Esophagus squamous epithelium (tissue), 5 donors: ENCODE measurements around the gene BHLHE23. TPM values are rescaled to one million over a fixed set of nuclear protein-coding genes. Genes with fewer than 3 reads are reported as not detected.
"Not testable (repeated sequence)": the region's sequence is repeated elsewhere in the genome, so short reads cannot be mapped to it uniquely, and the experiment has no call there.

Source experiments
- DNase-seq: peaks from one replicate; lab custom pipeline; 2025; lab: John Stamatoyannopoulos, UW
- H3K27ac ChIP-seq, 4 donors: fragments of 200-600 bp; sonication (generic); one replicate each; pipeline ENCODE4 v1.5.1; 2016 to 2019; ENCODE audit warnings: mild to moderate bottlenecking in 1 of 4
- H3K27me3 ChIP-seq, 4 donors: fragments of 200-600 bp; sonication (generic); 1 replicate in 3 of 4; 2 replicates in 1 of 4; pipeline versions ENCODE4 v1.5.1 to v1.6.0; 2017 to 2021; ENCODE audit warnings: antibody characterized with exemption in 1 of 4
- H3K36me3 ChIP-seq, 3 donors: fragments of 200-600 bp; sonication (generic); one replicate each; pipeline ENCODE4 v1.5.1; 2016 to 2019
- H3K4me1 ChIP-seq, 3 donors: fragments of 200-600 bp; sonication (generic); one replicate each; pipeline ENCODE4 v1.5.1; 2017 to 2019
- H3K4me3 ChIP-seq, 4 donors: fragments of 200-600 bp; sonication (generic); 1 replicate in 3 of 4; 2 replicates in 1 of 4; pipeline ENCODE4 v1.5.1; 2016 to 2019; ENCODE audit warnings: mild to moderate bottlenecking in 2 of 4, moderate library complexity in 1 of 4
- H3K9me3 ChIP-seq, 3 donors: fragments of 200-600 bp; sonication (generic); one replicate each; pipeline ENCODE4 v1.5.1; 2016 to 2019
- POLR2A ChIP-seq, 4 donors: fragments of 450-650 bp; IDR thresholded peaks; one replicate each; pipeline ENCODE4 v1.6.1; 2017; ENCODE audit warnings: antibody characterized with exemption in 4 of 4, mild to moderate bottlenecking in 4 of 4, moderate library complexity in 3 of 4
- WGBS, 2 donors: methylation state at CpG; one replicate each; pipeline ENCODE4 v1.1.5; 2018; 5-methylcytosine and 5-hydroxymethylcytosine counted together
- intact Hi-C: fragments of 100-400 bp; cut with DNase I; formaldehyde crosslinking; loops from one replicate; pipeline ENCODE4 v1.15.0; 2022
- total RNA-seq, 4 donors: library from RNA; depleted of rRNA; stranded (reverse); fragments of >200 nt; gene quantifications; one replicate each; pipeline ENCODE4 v1.1.0, GENCODE V29; 2016
- TF ChIP-seq, protein P1 (sequence below), 6 experiments: fragments of 450-650 bp in 4 of 6; fragments of 200-600 bp in 2 of 6; sonication (generic) in 2 of 6; IDR thresholded peaks; one replicate each; pipeline ENCODE4 v1.5.1; 2016 to 2019; ENCODE audit warnings: antibody characterized with exemption in 6 of 6, mild to moderate bottlenecking in 4 of 6, moderate library complexity in 4 of 6
- donor health status: DM: yes; HTN: yes; CAD: no.

The BHLHE23 gene
- total RNA-seq, 4 donors from 2014 or later, result not detected

DNA sequence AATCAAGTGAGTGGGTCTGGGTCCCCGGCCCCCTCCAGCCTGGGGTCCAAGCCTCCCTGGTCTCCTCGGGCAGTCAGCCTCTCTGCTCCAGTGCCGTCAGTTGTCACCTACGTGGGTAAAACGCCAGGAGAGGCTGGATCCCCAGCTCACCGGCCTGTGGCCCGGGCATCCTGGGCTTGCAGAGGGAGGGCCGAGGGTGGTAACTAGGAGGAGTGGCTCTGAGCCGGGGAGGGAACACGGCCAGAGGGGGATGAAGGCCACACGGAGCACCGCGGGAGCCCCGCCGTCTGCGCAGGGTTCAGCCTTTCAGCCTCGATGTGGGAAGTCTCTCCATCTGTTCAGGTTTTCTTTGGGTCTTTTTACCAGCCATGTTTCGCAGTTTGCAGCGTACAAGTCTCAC is 29.5 kb upstream of the BHLHE23 start:
- Histone ChIP-seq H3K27me3 (peaks cover 0 to 96% (median 2%) of the 10 kb centered on the region in 4 donors), H3K4me3 (no peak overlapping the region), H3K9me3 (no peaks in the 10 kb centered on the region), H3K36me3 (no peaks in the 10 kb centered on the region), H3K4me1 (peaks cover 4 to 10% (median 6%) of the 10 kb centered on the region in 3 donors), H3K27ac (no peak overlapping the region)
- intact Hi-C loops, result no loop called here
- TF ChIP-seq POLR2A (IDR thresholded peaks at IDR 0.05), result no peak
- TF ChIP-seq, protein P1, sequence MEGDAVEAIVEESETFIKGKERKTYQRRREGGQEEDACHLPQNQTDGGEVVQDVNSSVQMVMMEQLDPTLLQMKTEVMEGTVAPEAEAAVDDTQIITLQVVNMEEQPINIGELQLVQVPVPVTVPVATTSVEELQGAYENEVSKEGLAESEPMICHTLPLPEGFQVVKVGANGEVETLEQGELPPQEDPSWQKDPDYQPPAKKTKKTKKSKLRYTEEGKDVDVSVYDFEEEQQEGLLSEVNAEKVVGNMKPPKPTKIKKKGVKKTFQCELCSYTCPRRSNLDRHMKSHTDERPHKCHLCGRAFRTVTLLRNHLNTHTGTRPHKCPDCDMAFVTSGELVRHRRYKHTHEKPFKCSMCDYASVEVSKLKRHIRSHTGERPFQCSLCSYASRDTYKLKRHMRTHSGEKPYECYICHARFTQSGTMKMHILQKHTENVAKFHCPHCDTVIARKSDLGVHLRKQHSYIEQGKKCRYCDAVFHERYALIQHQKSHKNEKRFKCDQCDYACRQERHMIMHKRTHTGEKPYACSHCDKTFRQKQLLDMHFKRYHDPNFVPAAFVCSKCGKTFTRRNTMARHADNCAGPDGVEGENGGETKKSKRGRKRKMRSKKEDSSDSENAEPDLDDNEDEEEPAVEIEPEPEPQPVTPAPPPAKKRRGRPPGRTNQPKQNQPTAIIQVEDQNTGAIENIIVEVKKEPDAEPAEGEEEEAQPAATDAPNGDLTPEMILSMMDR (IDR thresholded peaks at IDR 0.05), result no peak
- WGBS, 2 donors, result 27 to 45% methylated on average over 5 to 17 of the region's 19 CpGs
- DNase-seq, result no peak

- Histone ChIP-seq H3K4me1 (peaks cover 4 to 10% (median 6%) of the 10 kb centered on the region in 3 donors), H3K9me3 (no peaks in the 10 kb centered on the region), H3K27me3 (peaks cover 0 to 96% (median 3%) of the 10 kb centered on the region in 4 donors), H3K27ac (no peak overlapping the region), H3K4me3 (no peak overlapping the region), H3K36me3 (no peaks in the 10 kb centered on the region)
- 75 to 85% methylated on average over 7 to 12 of the region's 23 CpGs for WGBS, 2 donors
- no peak for TF ChIP-seq POLR2A (IDR thresholded peaks at IDR 0.05)
- TF ChIP-seq, protein P1 (IDR thresholded peaks at IDR 0.05), result no peak
- DNase-seq, result no peak
- intact Hi-C loops, result no loop called here
Measured at GRCh38 chr20:63035603-63036185, 28.9 kb upstream of the BHLHE23 start.

DNA sequence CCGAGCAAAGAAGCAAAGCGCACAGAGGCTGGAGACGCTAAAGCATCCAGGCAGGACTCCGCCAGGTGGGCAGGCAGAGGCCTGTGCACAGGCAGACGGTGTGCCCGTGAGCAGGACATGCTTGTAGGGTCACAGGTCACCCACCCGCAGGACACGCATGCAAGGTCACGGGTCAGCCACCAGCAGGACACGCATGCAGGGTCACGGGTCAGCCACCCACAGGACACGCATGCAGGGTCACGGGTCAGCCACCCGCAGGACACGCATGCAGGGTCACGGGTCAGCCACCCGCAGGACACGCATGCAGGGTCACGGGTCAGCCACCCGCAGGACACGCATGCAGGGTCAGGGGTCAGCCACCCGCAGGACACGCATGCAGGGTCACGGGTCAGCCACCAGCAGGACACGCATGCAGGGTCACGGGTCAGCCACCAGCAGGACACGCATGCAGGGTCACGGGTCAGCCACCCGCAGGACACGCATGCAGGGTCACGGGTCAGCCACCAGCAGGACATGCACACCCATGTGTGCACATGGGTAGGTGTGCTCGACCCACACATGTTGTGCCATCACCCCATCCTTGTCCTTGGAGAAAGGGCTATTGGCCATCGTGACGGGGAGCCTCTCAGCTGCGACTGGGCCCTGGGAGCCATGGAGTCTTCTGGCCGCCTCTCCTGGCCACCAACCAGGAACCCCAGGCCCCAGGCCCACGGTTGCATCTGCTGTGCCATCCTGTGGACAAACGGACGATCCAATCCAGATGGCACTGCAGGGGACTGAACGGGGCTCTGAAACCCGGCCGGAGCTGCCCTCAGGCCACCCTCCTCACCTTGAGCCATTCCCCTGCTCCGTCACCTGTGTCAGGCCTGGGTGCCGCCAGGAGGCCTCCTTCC is 28.2 kb upstream of the BHLHE23 start:
- H3K4me1 ChIP-seq, DNase-seq, H3K36me3 ChIP-seq, H3K4me3 ChIP-seq, intact Hi-C loops, H3K9me3 ChIP-seq, H3K27ac ChIP-seq: not testable (repeated sequence)
- H3K27me3 ChIP-seq, result peaks cover 0 to 96% (median 6%) of the 10 kb centered on the region in 4 donors
- 80 to 87% methylated on average over 5 to 25 of the region's 44 CpGs for WGBS, 2 donors

GRCh38 chr20:63033794-63034709 is 27.3 kb upstream of the BHLHE23 start:
- intact Hi-C loops, result no loop called here
- DNase-seq, result no peak
- no peaks in the 10 kb centered on the region for H3K9me3 ChIP-seq
- TF ChIP-seq POLR2A (IDR thresholded peaks at IDR 0.05), result no peak
- TF ChIP-seq, protein P1 (IDR thresholded peaks at IDR 0.05), result no peak
- no peaks in the 10 kb centered on the region for H3K36me3 ChIP-seq
- peaks cover 0 to 97% (median 9%) of the 10 kb centered on the region in 4 donors for H3K27me3 ChIP-seq
- no peak overlapping the region for H3K4me3 ChIP-seq
- no peak overlapping the region for H3K27ac ChIP-seq
- WGBS, 2 donors, result 76 to 77% methylated on average over 21 to 30 of the region's 33 CpGs
- H3K4me1 ChIP-seq, result peaks cover 4 to 10% (median 6%) of the 10 kb centered on the region in 3 donors
